IMR-90 (cell line): ENCODE data around the gene LSG1.

Experiments used
- POLR2A ChIP-seq: IDR thresholded peaks from 2 replicates; pipeline ENCODE4 v1.6.1; 2012; ENCODE audit warnings: mild to moderate bottlenecking, low read depth, low read length
- TF ChIP-seq, protein P1 (sequence below): fragments of 150-350 bp; IDR thresholded peaks from 2 replicates; pipeline ENCODE4 v1.6.1; 2017; ENCODE audit warnings: mild to moderate bottlenecking, antibody characterized with exemption, low read length, low read depth

DNA sequence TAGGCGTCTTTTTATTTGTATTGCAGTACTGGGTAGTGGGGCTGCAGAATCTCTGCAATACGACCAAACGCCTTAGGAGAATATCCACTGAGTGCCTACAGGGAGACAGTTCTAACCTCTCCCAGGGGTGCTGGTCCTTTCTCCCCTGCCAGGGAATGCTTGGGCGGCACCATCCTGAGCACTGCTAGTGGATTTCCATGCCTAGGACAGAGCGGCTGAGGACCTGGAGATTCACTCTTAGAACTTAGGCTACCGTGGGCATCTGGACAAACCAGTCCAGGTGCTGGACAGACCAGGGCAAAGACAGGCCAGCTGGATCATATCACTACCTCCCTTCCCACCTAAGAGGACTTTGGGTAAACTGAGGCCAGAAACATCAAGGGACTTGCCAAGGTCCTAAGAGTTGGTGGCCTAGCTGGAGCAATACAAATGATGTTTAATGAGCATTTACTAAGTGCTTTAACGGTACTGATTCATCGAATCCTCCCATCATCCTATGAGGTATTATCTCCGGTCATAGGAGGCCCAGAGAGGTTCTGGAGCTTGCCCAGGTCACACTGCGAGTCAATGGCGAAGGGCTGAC lies 39.7 kb downstream of the LSG1 start:
- TF ChIP-seq, protein P1, sequence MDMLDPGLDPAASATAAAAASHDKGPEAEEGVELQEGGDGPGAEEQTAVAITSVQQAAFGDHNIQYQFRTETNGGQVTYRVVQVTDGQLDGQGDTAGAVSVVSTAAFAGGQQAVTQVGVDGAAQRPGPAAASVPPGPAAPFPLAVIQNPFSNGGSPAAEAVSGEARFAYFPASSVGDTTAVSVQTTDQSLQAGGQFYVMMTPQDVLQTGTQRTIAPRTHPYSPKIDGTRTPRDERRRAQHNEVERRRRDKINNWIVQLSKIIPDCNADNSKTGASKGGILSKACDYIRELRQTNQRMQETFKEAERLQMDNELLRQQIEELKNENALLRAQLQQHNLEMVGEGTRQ = no peak
- TF ChIP-seq POLR2A = no peak
